ENCODE results near the gene LHPP. TPM values are rescaled to one million over a fixed set of nuclear protein-coding genes. Genes with fewer than 3 reads are reported as not detected.

The LHPP gene
- total RNA-seq, 1 donor from 2014 or later: 18.8 TPM

DNA sequence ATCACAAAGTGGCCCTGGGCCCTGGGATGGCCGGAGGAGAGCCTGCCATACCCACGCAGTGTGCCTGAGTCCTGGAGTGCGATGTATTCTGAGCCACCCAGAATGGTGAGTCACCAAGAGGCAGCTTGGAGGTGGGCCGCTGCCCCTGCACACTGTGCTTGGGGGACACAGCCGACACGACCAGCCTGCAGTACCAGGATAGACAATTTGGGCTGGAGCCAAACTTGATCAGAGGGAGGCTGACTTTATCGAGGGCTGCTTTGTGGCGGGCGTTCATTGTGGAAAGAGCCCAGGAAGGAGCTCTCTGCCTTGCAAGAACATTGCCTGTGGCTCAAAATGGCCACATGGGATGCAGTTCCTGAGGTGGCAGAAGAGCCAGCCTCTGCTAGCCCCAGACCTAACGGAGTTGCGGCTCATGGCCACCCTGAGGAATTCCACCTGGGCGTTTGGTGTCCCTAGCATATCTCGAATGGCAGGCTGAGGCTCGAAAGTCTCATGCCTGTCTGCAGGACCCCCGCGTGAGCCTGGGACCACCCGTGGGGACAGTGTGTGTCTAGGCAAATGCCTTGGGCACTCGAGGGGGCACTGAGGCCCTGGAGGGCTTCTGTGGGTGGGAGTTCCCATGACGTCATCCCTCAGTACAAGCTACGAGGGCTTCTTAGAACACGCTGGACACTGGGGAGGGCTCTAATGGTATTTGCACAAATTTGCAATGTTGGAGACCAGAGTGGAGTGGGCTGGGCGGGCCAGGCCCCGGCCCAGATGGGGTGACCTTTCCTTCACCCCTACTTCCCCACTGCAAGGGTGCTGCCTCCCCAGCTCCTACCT lies 79.7 kb downstream of the LHPP start:
- no peak for DNase-seq (ENCODE audit: extremely low spot score, unreplicated experiment)
- H3K4me1 Mint-ChIP-seq (ENCODE audit: unreplicated experiment): no peaks in the 10 kb centered on the region
- H3K27ac Mint-ChIP-seq (ENCODE audit: unreplicated experiment): no peak overlapping the region
- TF ChIP-seq CTCF (IDR thresholded peaks at IDR 0.05): no peak
- H3K36me3 Mint-ChIP-seq (ENCODE audit: unreplicated experiment): no peaks in the 10 kb centered on the region
- H3K9me3 Mint-ChIP-seq (ENCODE audit: unreplicated experiment): no peaks in the 10 kb centered on the region
- no peak overlapping the region for H3K4me3 Mint-ChIP-seq (ENCODE audit: unreplicated experiment)
- no peaks in the 10 kb centered on the region for H3K27me3 Mint-ChIP-seq (ENCODE audit: unreplicated experiment)

DNA sequence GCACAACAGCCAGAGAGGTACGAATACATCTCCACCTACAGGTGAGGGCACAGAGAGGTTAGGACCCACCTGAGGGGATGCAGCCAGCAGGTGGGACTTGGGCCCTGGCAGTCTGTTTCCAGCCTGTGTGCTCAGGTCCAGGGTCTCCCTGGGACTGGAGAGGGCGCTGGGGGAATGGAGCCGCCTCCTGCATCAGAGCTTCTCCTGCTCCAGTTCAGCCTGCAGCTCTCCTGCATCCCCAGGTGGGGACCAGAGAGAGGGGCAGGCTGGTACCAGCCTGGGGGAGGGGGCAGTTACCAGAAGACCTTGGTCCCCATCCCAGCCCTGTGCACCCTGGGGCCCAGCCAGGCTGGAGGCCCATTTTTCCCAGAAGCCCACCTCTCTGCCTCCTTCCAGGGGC lies 80.7 kb downstream of the LHPP start:
- Mint-ChIP-seq H3K27ac (ENCODE audit: unreplicated experiment) (no peak overlapping the region), H3K9me3 (ENCODE audit: unreplicated experiment) (no peaks in the 10 kb centered on the region), H3K36me3 (ENCODE audit: unreplicated experiment) (no peaks in the 10 kb centered on the region), H3K4me1 (ENCODE audit: unreplicated experiment) (no peaks in the 10 kb centered on the region), H3K4me3 (ENCODE audit: unreplicated experiment) (no peak overlapping the region), H3K27me3 (ENCODE audit: unreplicated experiment) (peaks cover 2% of the 10 kb centered on the region)
- DNase-seq (ENCODE audit: extremely low spot score, unreplicated experiment): no peak
- TF ChIP-seq CTCF (IDR thresholded peaks at IDR 0.05): no peak

- DNase-seq (ENCODE audit: extremely low spot score, unreplicated experiment): no peak
- no peaks in the 10 kb centered on the region for H3K4me1 Mint-ChIP-seq (ENCODE audit: unreplicated experiment)
- no peaks in the 10 kb centered on the region for H3K9me3 Mint-ChIP-seq (ENCODE audit: unreplicated experiment)
- no peak for TF ChIP-seq CTCF (IDR thresholded peaks at IDR 0.05)
- peaks cover 2% of the 10 kb centered on the region for H3K27me3 Mint-ChIP-seq (ENCODE audit: unreplicated experiment)
- no peak overlapping the region for H3K27ac Mint-ChIP-seq (ENCODE audit: unreplicated experiment)
- no peak overlapping the region for H3K4me3 Mint-ChIP-seq (ENCODE audit: unreplicated experiment)
- no peaks in the 10 kb centered on the region for H3K36me3 Mint-ChIP-seq (ENCODE audit: unreplicated experiment)
Measured at GRCh38 chr10:124543146-124543545, 81.5 kb downstream of the LHPP start.

GRCh38 chr10:124543971-124544370 lies 82.3 kb downstream of the LHPP start:
- peaks cover 2% of the 10 kb centered on the region for H3K27me3 Mint-ChIP-seq (ENCODE audit: unreplicated experiment)
- no peak for DNase-seq (ENCODE audit: extremely low spot score, unreplicated experiment)
- no peaks in the 10 kb centered on the region for H3K9me3 Mint-ChIP-seq (ENCODE audit: unreplicated experiment)
- H3K4me1 Mint-ChIP-seq (ENCODE audit: unreplicated experiment): no peaks in the 10 kb centered on the region
- no peak overlapping the region for H3K4me3 Mint-ChIP-seq (ENCODE audit: unreplicated experiment)
- H3K27ac Mint-ChIP-seq (ENCODE audit: unreplicated experiment): no peak overlapping the region
- TF ChIP-seq CTCF (IDR thresholded peaks at IDR 0.05): no peak
- no peaks in the 10 kb centered on the region for H3K36me3 Mint-ChIP-seq (ENCODE audit: unreplicated experiment)

DNA sequence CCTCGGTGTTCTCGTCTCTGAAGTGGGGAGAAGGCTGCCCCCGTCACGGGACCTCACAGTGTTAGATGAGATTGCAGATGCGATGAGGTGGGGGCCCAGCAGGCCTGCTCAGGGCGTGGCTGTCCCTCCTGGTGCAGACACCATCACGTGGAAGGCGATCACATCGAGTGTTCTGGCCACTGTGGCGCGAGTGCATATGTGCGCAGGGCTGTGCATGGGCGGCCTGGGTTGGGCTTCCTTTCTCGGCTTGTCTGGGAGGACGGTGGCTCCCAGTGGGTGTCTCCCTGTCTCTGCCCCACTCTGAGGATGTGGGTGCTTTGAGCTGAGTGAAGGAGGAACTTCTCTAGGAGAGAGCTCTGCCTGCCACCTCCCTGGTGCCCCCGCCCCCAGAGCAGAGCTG lies 83.1 kb downstream of the LHPP start:
- no peak overlapping the region for H3K27ac Mint-ChIP-seq (ENCODE audit: unreplicated experiment)
- no peaks in the 10 kb centered on the region for H3K4me1 Mint-ChIP-seq (ENCODE audit: unreplicated experiment)
- no peaks in the 10 kb centered on the region for H3K36me3 Mint-ChIP-seq (ENCODE audit: unreplicated experiment)
- H3K4me3 Mint-ChIP-seq (ENCODE audit: unreplicated experiment): no peak overlapping the region
- H3K9me3 Mint-ChIP-seq (ENCODE audit: unreplicated experiment): no peaks in the 10 kb centered on the region
- DNase-seq (ENCODE audit: extremely low spot score, unreplicated experiment): no peak
- H3K27me3 Mint-ChIP-seq (ENCODE audit: unreplicated experiment): peaks cover 2% of the 10 kb centered on the region
- no peak for TF ChIP-seq CTCF (IDR thresholded peaks at IDR 0.05)

All from osteocyte (in vitro differentiated cells).